NCI-H446 treated with DMSO at 0.1 percent for 48 hours (cell line): Measurements from ENCODE around the gene SPTBN4.
A peak's percentile ranks its signal among the peaks of the same experiment; 100 is the strongest.
"Not testable (repeated sequence)": the region's sequence is repeated elsewhere in the genome, so short reads cannot be mapped to it uniquely, and the experiment has no call there.

ENCODE experiments used
- DNase-seq: peaks from one replicate; lab custom pipeline; 2025; lab: John Stamatoyannopoulos, UW

Gene SPTBN4

GRCh38 chr19:40530091-40530901 is 63.5 kb downstream of the SPTBN4 start:
- no peak for DNase-seq

DNA sequence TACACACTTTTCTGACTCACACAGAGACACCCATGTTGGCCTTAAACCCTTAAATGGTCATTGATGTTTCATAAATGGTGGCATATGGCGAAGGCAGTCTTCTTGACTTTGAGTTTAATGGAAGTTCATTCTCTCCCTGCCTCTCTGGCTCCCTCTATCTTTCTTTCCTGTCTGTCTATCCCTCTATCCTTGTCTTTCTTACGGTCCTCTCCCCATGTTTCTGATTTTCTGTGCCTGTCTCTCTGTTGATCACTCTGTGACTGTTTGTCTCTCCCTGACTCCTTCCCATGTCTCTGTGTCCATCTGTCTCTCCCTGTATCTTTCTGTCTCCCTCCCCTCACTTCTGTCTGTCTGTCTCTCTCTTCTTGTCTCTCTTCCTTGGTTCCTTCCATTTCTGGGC is 66.7 kb downstream of the SPTBN4 start:
- DNase-seq, result no peak

DNA sequence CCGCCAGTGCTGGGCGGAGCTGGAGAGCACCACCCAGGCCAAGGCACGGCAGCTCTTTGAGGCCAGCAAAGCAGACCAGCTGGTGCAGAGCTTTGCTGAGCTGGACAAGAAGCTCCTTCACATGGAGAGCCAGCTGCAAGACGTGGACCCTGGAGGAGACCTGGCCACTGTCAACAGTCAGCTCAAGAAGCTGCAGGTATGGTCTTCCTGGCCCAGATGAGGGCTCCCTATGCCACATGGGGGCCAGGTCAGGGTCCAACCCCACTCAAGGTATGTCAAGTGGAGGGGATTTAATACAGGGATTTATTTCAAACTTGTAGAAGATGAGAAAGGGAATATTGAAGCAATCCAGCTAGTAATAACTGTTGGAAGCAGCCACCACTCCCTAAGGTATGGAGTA is 67.3 kb downstream of the SPTBN4 start:
- no peak for DNase-seq

DNA sequence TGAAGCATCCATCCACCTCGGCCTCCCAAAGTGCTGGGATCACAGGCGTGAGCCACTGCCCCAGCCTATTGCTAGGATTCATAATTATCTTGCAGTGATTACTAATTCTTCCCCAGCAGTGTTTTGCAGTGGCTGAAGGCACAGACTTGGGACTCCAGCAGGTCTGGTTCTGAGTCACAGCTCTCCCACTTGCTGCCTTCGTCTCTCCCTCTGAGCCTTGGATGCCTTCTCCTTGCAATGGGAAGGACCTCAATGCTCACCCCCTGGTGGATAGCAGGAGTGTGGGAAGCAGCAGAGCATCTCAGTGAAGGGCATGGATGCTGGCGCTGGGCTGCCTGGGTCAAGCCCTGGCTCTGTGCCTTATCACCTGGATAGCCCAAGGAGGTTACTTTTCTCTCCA is 72.3 kb downstream of the SPTBN4 start:
- DNase-seq, result no peak

DNA sequence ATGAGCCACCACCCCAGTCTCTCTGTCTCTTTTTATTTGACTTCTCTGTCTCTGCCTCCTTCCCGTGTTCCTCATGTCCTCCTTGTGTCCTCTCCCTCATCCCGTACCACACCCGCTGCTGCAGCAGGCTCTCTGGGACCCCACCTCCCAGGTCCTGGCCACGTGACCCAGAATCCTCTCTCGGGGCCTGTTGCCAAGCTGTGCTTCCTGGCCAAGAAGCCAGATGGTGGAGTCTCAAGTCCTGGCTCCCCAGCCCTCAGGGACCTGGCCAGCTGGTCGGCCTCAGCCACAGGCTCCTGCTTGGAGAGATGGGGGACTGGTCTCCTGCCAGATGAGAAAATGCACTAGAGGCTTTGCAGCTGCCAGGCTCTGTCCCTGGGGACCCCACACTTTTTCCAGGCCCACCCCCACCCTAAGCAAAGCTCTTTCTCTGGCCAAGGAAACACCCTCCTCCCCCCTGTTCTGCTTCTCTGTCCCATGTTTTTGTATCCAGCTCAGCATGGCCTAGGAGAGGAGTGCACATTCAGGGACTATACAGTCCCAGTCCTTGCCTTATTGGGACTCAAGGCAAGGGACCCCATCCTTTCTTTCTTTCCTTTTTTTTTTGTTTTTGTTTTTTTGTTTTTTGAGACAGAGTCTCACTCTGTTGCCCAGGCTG is 75.5 kb downstream of the SPTBN4 start:
- peak; percentile 99 for DNase-seq

- no peak for DNase-seq
Observed at GRCh38 chr19:40543029-40543597, 76.3 kb downstream of the SPTBN4 start.

DNA sequence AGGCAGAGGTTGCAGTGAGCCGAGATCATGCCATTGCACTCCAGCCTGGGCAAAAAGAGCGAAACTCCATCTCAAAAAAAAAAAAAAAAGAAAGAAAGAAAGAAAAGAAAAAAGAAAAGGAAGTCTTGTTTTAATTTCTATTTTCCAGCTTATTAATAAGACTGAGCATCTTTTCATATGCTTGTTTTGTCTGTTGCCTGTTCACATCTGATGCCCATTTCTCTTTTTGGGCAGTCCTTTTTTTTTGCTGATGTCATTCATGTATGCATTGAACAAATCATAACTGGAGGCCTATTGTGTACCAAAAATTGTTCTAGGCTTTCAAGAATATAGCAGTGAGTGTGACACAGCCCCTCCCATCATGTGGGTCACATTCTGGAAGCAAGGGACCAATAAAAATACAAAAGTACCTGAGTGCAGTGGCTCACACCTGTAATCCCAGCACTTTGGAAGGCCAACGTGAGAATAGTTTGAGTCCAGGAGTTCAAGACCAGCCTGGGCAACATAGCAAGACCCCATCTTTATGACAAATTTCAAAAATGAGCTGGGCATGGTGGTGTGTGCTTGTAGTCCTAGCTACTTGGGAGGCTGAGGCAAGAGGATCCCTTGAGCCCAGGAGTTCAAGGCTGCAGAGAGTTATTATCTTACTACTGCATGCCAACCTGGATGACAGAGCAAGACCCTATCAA is 79.5 kb downstream of the SPTBN4 start:
- DNase-seq, result not testable (repeated sequence)

GRCh38 chr19:40547190-40547589 is 80.4 kb downstream of the SPTBN4 start:
- not testable (repeated sequence) for DNase-seq

DNA sequence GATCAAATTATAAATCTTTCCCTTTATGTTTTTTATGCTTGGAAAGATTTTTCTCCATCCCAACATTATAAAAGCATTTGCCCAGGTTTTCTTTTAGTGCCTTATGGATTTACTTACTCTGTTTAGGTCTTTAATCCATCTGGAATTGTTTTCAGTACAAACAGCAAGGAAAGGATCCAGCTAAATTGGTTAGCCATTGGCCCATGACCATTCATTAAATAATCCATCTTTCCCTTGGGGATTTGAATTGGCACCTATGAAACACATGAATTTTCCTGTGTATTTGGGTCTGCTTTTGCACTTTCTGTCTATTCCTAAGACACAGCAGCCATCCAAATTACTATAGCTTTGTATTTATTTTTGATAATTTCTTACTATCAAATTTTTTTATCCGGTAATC is 81.0 kb downstream of the SPTBN4 start:
- peak; percentile 34 for DNase-seq

DNA sequence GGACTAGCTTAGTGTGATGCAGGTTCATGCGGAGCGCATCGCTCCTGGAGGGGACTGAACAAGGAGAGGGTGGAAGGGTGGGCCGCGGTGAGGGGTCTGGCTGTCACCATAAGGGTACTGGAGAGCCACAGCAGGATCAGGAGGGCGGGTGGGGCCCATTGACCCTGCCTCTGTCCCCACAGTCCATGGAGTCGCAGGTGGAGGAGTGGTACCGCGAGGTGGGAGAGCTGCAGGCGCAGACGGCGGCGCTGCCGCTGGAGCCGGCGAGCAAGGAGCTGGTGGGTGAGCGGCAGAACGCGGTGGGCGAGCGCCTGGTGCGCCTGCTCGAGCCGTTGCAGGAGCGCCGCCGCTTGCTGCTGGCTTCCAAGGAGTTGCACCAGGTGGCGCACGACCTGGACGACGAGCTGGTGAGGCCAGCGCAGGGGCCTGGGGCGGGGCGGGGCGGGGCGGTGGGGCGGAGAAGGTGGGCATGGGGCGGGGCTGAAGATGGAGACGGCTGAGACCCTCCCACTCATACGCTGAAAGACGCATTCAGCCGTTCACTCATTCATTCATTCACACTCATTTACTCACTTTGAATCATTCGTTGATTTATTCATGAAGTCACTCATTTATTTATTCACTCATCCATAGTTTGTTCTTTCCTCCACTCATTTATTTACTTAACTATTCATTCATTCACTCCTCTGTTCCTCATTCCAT is 82.4 kb downstream of the SPTBN4 start:
- no peak for DNase-seq

GRCh38 chr19:40550951-40551350 is 84.2 kb downstream of the SPTBN4 start:
- DNase-seq, result no peak

DNA sequence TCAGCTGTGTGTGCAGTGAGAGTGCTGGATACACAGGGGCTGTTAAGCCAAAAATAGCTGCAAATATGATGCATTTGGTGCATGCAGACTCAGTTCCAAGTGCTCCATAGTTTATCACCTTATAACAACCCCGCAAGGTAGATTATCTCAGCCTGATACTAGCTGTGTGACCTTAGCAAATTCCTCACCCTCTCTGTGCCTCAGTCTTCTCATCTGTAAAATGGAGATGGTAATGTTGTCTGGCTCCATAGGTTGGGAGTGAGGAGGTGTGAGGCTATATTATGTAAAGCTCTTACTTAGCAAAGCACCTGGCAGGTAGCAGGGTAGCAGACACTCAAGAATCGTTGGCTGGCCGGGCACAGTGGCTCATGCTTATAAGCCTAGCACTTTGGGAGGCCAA is 86.0 kb downstream of the SPTBN4 start:
- DNase-seq, result no peak

DNA sequence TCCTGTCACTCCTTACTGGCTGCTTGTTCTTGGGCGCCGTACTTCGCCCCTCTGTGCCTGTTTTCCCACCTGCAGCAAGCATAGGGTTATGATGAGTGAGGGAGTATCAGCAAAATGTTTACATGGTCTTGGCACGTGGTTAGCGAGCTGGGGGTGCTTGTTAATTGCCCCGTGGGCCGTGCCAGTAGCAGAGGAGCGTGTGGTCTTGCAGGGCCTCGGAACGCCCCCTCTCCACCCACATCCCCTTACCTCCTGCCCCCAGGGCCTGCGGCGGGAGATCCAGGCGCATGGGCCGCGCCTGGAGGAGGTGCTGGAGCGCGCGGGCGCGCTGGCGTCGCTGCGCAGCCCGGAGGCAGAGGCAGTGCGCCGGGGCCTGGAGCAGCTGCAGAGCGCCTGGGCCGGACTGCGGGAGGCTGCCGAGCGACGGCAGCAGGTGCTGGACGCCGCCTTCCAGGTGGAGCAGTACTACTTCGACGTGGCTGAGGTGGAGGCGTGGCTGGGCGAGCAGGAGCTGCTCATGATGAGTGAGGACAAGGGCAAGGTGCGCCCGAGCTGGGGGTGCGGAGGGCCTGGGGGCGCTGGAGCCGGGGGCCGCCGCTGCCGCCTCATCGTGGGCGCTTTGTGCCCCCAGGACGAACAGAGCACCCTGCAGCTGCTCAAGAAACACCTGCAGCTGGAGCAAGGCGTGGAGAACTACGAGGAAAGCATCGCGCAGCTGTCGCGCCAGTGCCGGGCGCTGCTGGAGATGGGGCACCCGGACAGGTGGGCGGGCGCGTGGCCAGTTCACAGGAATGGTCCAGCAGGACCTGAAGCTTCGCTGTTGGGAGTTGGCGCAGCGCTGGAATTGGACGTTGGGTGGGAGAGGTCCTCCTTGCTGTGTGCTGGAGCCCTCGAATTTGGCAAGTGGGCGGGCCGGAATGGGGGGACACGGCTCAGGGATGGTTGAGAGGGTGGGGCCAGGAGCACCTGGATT is 87.4 kb downstream of the SPTBN4 start:
- DNase-seq, result no peak

DNA sequence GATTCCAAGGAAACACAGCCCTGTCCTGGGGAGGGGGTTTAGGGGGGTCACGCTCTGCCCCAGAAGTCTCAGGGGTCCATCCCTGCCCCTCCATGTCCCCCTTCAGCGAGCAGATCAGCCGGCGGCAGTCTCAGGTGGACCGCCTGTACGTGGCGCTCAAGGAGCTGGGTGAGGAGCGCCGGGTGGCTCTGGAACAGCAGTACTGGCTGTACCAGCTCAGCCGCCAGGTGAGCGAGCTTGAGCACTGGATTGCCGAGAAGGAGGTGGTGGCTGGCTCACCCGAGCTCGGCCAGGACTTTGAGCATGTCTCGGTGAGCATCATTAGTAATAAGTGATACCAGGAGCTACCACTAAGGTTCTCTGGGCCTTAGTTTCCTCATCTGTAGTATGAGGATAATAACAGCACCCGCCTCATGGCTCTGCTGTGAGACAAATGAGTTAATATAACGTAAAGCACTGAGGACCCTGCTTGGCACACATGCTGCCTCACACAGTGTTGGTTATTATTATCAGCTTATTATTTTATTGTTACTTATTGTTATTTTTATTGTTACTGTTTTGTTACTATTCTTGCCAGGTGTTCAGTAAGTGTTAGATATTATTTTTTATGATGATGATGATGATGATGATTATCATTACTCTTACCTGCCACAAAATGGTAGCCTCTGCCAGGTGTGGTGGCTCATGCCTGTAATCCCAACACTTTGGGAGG is 89.3 kb downstream of the SPTBN4 start:
- no peak for DNase-seq

DNA sequence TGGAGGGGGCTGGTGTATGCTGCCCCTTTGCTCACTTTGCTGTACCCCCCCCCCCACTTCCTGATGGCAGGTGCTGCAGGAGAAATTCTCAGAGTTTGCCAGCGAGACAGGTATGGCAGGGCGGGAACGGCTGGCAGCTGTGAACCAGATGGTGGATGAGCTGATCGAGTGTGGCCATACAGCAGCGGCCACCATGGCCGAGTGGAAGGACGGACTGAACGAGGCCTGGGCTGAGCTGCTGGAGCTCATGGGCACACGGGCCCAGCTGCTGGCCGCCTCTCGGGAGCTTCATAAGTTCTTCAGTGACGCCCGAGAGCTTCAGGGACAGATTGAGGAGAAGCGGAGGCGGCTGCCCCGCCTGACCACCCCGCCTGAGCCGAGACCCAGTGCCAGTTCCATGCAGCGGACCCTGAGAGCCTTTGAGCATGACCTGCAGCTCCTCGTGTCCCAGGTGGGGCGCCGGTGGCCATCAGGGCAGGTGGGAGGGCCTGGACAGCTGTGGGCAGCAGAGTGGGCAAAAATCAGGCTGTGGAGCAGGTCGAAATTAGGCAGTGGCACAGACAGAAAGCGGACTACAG is 90.2 kb downstream of the SPTBN4 start:
- no peak for DNase-seq

- DNase-seq, result no peak
Observed at GRCh38 chr19:40559394-40559793, 92.6 kb downstream of the SPTBN4 start.

DNA sequence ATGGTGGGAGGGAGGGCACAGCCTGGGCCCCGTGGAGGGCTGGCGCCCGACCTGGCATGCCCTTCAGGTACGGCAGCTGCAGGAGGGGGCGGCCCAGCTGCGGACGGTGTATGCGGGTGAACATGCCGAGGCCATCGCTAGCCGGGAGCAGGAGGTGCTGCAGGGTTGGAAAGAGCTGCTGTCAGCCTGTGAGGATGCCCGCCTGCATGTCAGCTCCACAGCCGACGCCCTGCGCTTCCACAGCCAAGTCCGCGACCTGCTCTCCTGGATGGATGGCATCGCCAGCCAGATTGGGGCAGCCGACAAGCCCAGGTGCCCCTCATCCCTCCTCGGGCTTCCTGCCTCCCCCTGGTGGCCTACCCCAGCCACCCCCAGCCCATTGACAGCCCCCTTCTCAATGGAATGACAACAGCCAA is 93.3 kb downstream of the SPTBN4 start:
- DNase-seq, result no peak

DNA sequence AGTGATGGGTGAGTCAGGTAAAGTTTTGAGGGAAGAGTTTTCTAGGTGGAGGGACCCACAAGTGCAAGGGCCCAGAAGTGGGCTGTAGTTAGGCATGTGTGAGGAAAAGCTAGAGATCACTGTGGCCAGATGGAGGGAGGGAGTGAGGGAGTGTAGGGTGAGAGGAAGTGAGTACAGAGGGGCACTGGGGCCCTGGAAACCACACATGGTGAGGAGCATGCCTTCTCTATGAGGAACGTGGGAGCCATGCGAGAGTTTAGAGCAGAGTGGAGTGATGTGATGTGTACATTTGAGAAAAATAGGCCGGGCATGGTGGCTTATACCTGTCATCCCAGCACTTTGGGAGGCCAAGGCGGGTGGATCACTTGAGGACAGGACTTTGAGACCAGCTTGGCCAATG is 95.1 kb downstream of the SPTBN4 start:
- DNase-seq, result no peak

DNA sequence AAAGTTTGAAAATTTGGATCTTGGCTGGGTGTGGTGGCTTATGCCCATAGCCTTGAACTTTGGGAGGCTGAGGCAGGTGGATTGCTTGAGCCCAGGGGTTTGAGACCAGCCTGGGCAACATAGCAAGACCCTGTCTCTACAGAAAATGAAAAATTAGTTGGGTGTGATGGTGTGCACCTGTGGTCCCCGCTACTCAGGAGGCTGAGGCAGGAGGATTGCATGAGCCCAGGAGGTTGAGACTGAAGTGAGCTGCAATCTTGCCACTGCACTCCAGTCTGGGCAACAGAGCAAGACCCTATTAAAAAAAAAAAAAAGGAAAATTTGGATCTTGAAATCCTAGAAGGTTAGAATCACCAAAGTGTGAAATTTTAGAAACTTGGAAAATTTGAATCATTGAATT is 97.7 kb downstream of the SPTBN4 start:
- not testable (repeated sequence) for DNase-seq

GRCh38 chr19:40565355-40565754 is 98.6 kb downstream of the SPTBN4 start:
- no peak for DNase-seq
